G401 (cell line): ENCODE data around the gene SRPK1. TPM values are rescaled to one million over a fixed set of nuclear protein-coding genes. Genes with fewer than 3 reads are reported as not detected.

Experiments used
- DNase-seq: peaks from one replicate; pipeline ENCODE4 v3.0.0-alpha.2; 2015; ENCODE audit warnings: low spot score
- in situ Hi-C: cut with HindIII; loops from 2 replicates; pipeline ENCODE4 v1.10.0; 2016; ENCODE audit warnings: low sequenced_read_pairs, mixed read lengths
- total RNA-seq: library from RNA; depleted of rRNA; stranded (reverse); fragments of >200 nt; shearing (Covaris generic); gene quantifications from 2 replicates; pipeline ENCODE4 v1.2.3, GENCODE V29; 2014

Gene SRPK1
- total RNA-seq, 1 experiment from 2014 or later, result 39.9 TPM

DNA sequence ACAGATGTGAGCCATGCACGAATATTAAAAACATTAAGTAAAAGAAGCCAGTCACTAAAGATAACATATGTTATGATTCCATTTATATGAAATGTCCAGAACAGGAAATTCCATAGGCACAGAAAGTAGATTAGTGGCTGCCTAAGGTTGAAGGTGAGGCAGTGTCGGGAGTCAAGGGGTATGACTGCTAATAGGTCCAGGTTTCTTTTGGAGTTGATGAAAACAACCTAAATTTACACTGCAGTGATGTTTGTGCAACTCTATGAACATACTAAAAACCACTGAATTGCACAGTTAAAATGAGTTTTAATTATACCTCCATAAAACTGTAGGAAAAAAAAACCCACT, 14.4 kb downstream of the SRPK1 start:
- in situ Hi-C loops, result no loop called here
- DNase-seq, result no peak

DNA sequence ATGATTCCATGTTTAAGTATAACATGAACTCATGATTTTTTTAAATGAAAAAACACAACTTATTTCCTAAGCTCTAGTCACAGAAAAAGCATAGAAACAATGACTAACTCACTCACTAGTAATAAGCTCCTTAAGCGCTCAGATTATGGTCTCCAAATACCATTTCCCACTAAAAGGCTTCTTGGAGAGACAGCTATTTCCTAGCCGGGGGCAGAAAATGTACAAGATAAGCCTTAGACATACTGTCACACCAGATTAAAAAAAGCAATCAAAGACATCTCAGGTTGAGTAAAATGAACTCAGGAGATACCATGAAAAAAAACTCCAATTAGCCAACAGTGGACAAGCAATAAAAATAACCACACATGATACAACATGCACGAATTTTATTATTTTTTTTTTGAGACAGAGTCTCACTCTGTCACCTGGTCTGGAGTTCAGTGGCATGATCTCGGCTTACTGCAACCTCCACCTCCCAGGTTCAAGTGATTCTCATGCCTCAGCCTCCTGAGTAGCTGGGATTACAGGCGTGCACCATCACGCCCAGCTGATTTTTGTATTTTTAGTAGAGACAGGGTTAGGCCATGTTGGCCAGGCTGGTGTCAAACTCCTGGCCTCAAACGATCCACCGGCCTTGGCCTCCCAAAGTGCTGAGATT, 14.9 kb downstream of the SRPK1 start:
- in situ Hi-C loops, result no loop called here
- no peak for DNase-seq

DNA sequence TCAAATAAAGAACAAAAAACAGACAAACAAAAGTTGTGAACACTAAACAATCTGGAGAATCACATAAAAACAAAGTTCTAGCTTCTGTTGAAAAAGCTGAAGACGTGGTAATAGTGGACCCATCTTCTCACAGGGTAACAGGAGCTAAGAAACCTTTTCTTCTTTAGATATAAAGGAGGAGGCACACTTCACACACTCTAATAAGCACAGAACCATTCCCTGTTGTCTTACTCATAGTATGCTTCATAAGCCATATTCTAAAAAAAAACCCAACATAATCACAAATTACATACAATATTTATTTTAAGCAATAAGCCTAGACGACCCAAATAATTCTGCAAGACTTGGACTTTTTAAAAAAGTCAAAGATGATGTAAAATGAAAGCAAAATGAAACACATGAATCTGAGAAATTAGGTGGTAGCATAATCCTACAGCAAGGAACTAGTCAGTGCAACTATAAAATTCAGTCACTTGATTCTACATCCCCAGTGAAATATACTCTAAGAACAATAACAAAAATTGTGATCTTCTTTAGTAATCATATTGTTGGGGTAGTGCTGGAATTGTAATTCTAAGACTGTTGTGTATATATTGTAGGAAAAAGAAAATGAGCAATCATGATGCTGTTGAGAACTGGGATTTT, 15.6 kb downstream of the SRPK1 start:
- no peak for DNase-seq
- in situ Hi-C loops, result no loop called here

GRCh38 chr6:35903679-35904078, 17.2 kb downstream of the SRPK1 start:
- no peak for DNase-seq
- in situ Hi-C loops, result no loop called here

GRCh38 chr6:35900448-35900847, 20.4 kb downstream of the SRPK1 start:
- in situ Hi-C loops, result no loop called here

GRCh38 chr6:35898003-35898402, 22.9 kb downstream of the SRPK1 start:
- no peak for DNase-seq
- in situ Hi-C loops, result no loop called here

More at GRCh38 chr6:35900448-35900847, 20.4 kb downstream of the SRPK1 start:
- DNase-seq, result no peak

DNA sequence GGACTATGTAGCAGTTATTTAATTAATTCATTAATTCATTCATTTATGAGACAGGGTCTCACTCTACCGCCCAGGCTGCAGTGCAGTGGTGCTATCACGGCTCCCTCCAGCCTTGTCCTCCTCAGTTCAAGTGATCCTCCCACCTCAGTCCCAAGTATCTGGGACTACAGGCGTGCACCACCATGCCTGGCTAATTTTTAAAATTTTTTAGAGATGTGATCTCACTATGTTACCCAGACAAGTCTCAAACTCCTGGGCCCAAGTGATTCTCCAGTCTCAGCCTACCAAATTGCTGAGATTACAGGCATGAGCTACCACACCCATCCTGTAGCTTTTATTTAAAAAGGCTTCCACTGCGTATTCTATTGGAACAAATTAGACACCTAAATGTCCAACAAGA, 23.4 kb downstream of the SRPK1 start:
- in situ Hi-C loops, result no loop called here

DNA sequence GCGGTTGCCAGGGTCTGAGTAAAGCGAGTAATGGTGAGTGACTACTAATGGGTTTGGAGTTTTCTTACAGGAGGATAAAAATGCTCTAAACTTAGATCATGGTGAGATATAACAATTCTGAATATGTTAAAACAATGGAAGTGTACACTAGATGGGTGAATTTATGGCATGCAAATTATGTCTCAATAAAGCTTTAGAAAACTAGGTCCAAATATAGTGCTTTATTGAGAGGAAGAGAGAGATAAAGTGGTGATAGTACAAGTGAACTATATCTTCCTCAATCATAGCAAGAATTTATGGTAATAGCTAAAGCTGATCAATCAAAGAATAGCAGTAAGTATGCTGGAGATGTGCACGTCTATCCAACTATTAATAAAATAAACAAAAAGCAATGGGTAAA, 23.9 kb downstream of the SRPK1 start:
- in situ Hi-C loops, result no loop called here
- DNase-seq, result no peak

More for the DNA sequence above, 23.4 kb downstream of the SRPK1 start:
- DNase-seq, result no peak

GRCh38 chr6:35896228-35896627, 24.7 kb downstream of the SRPK1 start:
- in situ Hi-C loops, result no loop called here
- no peak for DNase-seq

DNA sequence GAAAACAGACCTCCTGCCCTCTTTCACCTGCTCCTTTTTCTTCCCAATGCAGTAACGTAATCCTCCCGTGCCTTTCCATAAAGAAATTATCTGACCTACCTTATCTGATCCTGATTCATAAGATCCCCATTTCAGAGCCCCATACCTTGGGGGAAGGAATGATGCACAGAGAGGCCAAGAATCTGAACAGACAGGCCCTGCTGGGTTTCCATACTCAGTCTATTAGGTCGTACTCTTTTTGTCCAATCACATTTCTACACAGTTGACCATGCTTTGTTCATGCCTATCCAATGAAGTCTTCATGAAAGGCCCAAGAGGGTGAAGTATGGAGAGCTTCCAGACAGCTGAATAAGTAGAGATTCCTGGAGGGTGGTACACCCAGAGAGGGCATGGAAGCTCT, 25.3 kb downstream of the SRPK1 start:
- DNase-seq, result no peak
- in situ Hi-C loops, result no loop called here

GRCh38 chr6:35894776-35895175, 26.1 kb downstream of the SRPK1 start:
- no peak for DNase-seq
- in situ Hi-C loops, result no loop called here

- no peak for DNase-seq
- in situ Hi-C loops, result no loop called here
Measured at GRCh38 chr6:35893246-35893645, 27.7 kb downstream of the SRPK1 start.

DNA sequence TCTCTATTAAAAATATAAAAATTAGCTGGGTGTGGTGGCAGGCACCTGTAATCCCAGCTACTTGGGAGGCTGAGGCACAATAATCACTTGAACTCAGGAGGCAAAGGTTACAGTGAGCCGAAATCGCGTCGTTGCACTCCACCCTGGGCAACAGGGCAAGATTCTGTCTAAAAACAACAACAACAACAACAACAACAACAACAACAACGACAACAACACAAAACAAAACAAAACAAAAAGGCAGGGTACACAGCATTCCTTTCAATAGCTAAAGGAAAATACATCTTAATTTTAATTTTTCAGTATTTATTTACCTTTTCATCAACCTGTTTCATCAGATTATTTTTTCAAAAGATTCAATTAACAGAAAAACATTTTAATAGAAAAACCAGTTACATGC, 28.4 kb downstream of the SRPK1 start:
- in situ Hi-C loops, result no loop called here
- no peak for DNase-seq

GRCh38 chr6:35879151-35879550, 41.7 kb downstream of the SRPK1 start:
- no peak for DNase-seq
- in situ Hi-C loops, result no loop called here

DNA sequence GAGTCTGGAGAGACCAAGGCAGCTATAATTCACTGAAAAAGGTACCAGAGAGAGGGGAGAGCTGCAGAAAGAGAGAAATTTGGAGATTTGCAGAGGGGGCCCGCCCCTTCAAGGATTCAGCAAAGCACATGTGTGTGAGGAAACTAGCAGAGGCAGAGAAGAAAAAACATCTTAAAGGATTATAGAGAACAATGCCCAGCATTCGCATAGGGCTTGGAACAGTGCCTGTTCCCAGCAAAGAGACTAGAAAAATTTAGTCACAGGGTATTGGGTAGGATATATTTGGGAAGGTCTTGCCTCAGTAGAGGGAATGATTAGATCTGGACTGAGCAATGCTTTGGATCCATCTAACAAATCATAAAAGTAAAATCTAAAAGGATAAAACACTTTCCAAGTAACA, 44.0 kb downstream of the SRPK1 start:
- no peak for DNase-seq
- in situ Hi-C loops, result no loop called here

DNA sequence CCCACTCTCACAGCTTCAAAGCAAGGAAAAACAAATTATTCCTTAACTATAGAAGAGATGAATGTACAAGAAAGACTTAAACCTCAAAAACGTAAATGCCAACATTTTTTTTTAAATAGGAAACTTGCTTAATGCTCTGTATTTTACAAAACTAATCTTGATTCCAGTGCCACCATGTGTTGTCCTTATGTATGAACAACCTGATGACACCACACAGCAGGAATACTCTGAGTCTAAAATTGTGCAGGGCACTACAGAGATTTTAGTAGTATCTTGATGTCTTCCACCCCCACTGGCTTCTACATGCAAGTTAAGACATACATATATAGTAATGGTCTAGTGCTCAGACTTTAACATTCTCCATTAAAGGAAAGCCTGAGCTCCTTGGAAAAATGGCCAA, 46.2 kb downstream of the SRPK1 start:
- no peak for DNase-seq
- in situ Hi-C loops, result no loop called here

DNA sequence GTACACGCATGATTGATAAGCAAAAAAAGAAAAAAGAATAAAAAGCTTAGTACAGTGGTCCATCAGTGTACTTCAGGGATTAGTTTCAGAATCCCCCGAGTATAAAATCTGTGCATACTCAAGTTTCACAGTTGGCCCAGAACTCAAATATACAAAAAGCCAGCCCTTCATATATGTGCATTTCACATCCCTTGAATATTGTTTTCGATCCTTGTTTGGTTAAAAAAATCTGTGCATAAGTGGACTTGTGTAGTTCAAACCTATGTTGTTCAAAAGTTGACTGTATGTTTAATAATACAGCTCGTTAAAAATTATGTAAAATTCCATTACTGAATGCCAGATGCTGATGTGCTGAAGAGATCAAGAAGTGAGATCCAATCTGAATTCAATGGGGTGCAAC, 61.5 kb downstream of the SRPK1 start:
- no peak for DNase-seq
- in situ Hi-C loops, result loop anchor here (5.0 kb wide), 1 partner anchor 62 kb away; the partner anchor contains the start of gene CLPS

DNA sequence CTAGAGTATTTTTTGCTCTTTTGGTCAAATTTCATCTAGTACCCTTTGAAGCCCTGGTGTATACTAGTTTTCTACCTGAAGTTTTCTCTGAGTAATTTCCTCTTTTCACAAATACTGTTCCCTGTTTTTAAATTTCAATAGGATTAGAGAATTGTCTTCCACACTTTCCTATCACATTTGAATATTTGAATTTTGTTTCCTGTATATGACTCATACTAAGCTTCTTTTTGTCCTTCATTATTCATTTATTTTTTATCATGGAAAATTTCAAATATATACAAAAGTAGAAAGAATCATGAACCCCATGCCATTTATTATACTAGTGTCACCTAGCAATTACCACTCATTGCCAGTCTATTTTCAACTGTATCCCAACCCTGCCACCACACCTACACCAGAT, 63.0 kb downstream of the SRPK1 start:
- in situ Hi-C loops, result loop anchor here (5.0 kb wide), 1 partner anchor 61 kb away; the partner anchor contains the start of gene CLPS
- DNase-seq, result no peak

DNA sequence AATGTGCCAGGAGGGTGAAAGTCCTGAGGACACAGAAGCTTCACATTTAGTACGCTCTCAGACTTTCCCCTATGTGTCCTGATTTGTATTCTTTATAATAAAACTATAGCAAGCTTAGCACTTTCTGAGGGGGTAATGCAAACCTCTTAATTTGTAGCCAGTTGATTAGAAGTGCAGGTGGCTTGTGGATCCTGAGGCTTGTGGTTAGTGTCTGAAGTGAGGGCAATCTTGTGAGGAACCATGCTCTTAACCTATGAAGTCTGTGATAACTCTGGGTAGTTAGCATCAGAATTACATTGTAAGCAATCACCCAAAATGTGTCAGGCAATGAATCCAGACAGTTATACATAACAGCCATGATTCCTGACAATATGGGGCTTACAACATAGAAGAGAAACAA, 64.6 kb downstream of the SRPK1 start:
- in situ Hi-C loops, result loop anchor here (5.0 kb wide), 1 partner anchor 59 kb away; the partner anchor contains the start of gene CLPS
- DNase-seq, result no peak

- in situ Hi-C loops, result no loop called here
- DNase-seq, result no peak
Measured at GRCh38 chr6:35852994-35853393, 67.9 kb downstream of the SRPK1 start.

- in situ Hi-C loops, result no loop called here
- DNase-seq, result no peak
Measured at GRCh38 chr6:35850208-35850607, 70.7 kb downstream of the SRPK1 start.
